Measurements from ENCODE around the gene GLIPR1L2.

Gene GLIPR1L2

GRCh38 chr12:75390156-75390898 is 562 bp upstream of the GLIPR1L2 start:
- peak overlapping the region; percentile 10 for H3K4me2 ChIP-seq (ENCODE audit: low read length)

GRCh38 chr12:75404231-75404630 is 13.3 kb downstream of the GLIPR1L2 start:
- H3F3A ChIP-seq (ENCODE audit: control insufficient read depth, insufficient read depth), result no peaks in the 10 kb centered on the region
- H4K20me1 ChIP-seq (ENCODE audit: control insufficient read depth, insufficient read depth, low read depth, low read length), result no peaks in the 10 kb centered on the region
- no peak overlapping the region for H3K4me3 ChIP-seq (ENCODE audit: low read length)
- no peak overlapping the region for H3K27ac ChIP-seq (ENCODE audit: low read depth, low read length)
- no peaks in the 10 kb centered on the region for H3K36me3 ChIP-seq (ENCODE audit: control insufficient read depth, low read length)
- no peak overlapping the region for H3K4me2 ChIP-seq (ENCODE audit: low read length)
- no peaks in the 10 kb centered on the region for H3K79me2 ChIP-seq (ENCODE audit: control insufficient read depth, low read length)
- no peaks in the 10 kb centered on the region for H3K4me1 ChIP-seq (ENCODE audit: control insufficient read depth, low read length)
- H3K27me3 ChIP-seq (ENCODE audit: control insufficient read depth, low read length), result no peaks in the 10 kb centered on the region
- H3K9me3 ChIP-seq (ENCODE audit: control insufficient read depth, insufficient read depth, low read length), result no peaks in the 10 kb centered on the region
- no peaks in the 10 kb centered on the region for H3K9me2 ChIP-seq (replicated peaks; ENCODE audit: control insufficient read depth, low read length)
- no peak for TF ChIP-seq EZH2phosphoT487 (IDR thresholded peaks at IDR 0.05; ENCODE audit: borderline replicate concordance, low read length)
- TF ChIP-seq CTCF (IDR thresholded peaks at IDR 0.05; ENCODE audit: low read depth, low read length, poor library complexity, severe bottlenecking), result no peak

More at GRCh38 chr12:75390156-75390898, 562 bp upstream of the GLIPR1L2 start:
- TF ChIP-seq EZH2phosphoT487 (IDR thresholded peaks at IDR 0.05; ENCODE audit: borderline replicate concordance, low read length) (no peak), CTCF (IDR thresholded peaks at IDR 0.05; ENCODE audit: low read depth, low read length, poor library complexity, severe bottlenecking) (no peak)
- Histone ChIP-seq H3K4me3 (ENCODE audit: low read length) (peak overlapping the region; percentile 35), H3K4me1 (ENCODE audit: control insufficient read depth, low read length) (no peaks in the 10 kb centered on the region), H3K79me2 (ENCODE audit: control insufficient read depth, low read length) (no peaks in the 10 kb centered on the region), H3K9me2 (replicated peaks; ENCODE audit: control insufficient read depth, low read length) (no peaks in the 10 kb centered on the region), H3K36me3 (ENCODE audit: control insufficient read depth, low read length) (no peaks in the 10 kb centered on the region), H3F3A (ENCODE audit: control insufficient read depth, insufficient read depth) (no peaks in the 10 kb centered on the region), H3K27me3 (ENCODE audit: control insufficient read depth, low read length) (no peaks in the 10 kb centered on the region; the same call in 1 of the 2 replicates), H4K20me1 (ENCODE audit: control insufficient read depth, insufficient read depth, low read depth, low read length) (no peaks in the 10 kb centered on the region), H3K9me3 (ENCODE audit: control insufficient read depth, insufficient read depth, low read length) (no peaks in the 10 kb centered on the region), H3K27ac (ENCODE audit: low read depth, low read length) (no peak overlapping the region)

- H3F3A ChIP-seq (ENCODE audit: control insufficient read depth, insufficient read depth), result no peaks in the 10 kb centered on the region
- H3K36me3 ChIP-seq (ENCODE audit: control insufficient read depth, low read length), result no peaks in the 10 kb centered on the region
- no peak overlapping the region for H3K4me3 ChIP-seq (ENCODE audit: low read length)
- no peaks in the 10 kb centered on the region for H3K4me1 ChIP-seq (ENCODE audit: control insufficient read depth, low read length)
- no peaks in the 10 kb centered on the region for H3K9me2 ChIP-seq (replicated peaks; ENCODE audit: control insufficient read depth, low read length)
- no peaks in the 10 kb centered on the region for H3K27me3 ChIP-seq (ENCODE audit: control insufficient read depth, low read length)
- no peaks in the 10 kb centered on the region for H4K20me1 ChIP-seq (ENCODE audit: control insufficient read depth, insufficient read depth, low read depth, low read length)
- H3K9me3 ChIP-seq (ENCODE audit: control insufficient read depth, insufficient read depth, low read length), result no peaks in the 10 kb centered on the region
- H3K79me2 ChIP-seq (ENCODE audit: control insufficient read depth, low read length), result no peaks in the 10 kb centered on the region
- no peak overlapping the region for H3K4me2 ChIP-seq (ENCODE audit: low read length)
- no peak overlapping the region for H3K27ac ChIP-seq (ENCODE audit: low read depth, low read length)
- TF ChIP-seq EZH2phosphoT487 (IDR thresholded peaks at IDR 0.05; ENCODE audit: borderline replicate concordance, low read length), result no peak
- TF ChIP-seq CTCF (IDR thresholded peaks at IDR 0.05; ENCODE audit: low read depth, low read length, poor library complexity, severe bottlenecking), result no peak
Measured at GRCh38 chr12:75407683-75408082, 16.8 kb downstream of the GLIPR1L2 start.

Measured in DOHH2 (cell line).